H9 (cell line): ENCODE data around the gene SHISA9. TPM values are rescaled to one million over a fixed set of nuclear protein-coding genes. Genes with fewer than 3 reads are reported as not detected.

Experiments used
- DNase-seq: peaks from one replicate; pipeline ENCODE4 v3.0.0-alpha.2; 2017
- H2AFZ ChIP-seq: one replicate; pipeline ENCODE4 v1.6.1; 2013; ENCODE audit warnings: mild to moderate bottlenecking, low read length, control low read depth, moderate library complexity
- H2AK5ac ChIP-seq: 2 replicates; pipeline ENCODE4 v1.6.1; 2013; ENCODE audit warnings: low read length, control low read depth, mixed read lengths; ENCODE audit not compliant: insufficient read length
- H2BK120ac ChIP-seq: one replicate; pipeline ENCODE4 v1.6.1; 2013; ENCODE audit warnings: low read depth, mild to moderate bottlenecking, low read length, control low read depth, inconsistent platforms; ENCODE audit not compliant: poor library complexity, severe bottlenecking
- H2BK12ac ChIP-seq: 2 replicates; pipeline ENCODE4 v1.6.1; 2013; ENCODE audit warnings: low read length, control low read depth, mixed read lengths, low read depth; ENCODE audit not compliant: insufficient read length
- H2BK15ac ChIP-seq: 2 replicates; pipeline ENCODE4 v1.6.1; 2013; ENCODE audit warnings: low read depth, low read length, control low read depth
- H2BK20ac ChIP-seq: one replicate; pipeline ENCODE4 v1.6.1; 2013; ENCODE audit warnings: low read depth, mild to moderate bottlenecking, low read length, control low read depth, inconsistent platforms; ENCODE audit not compliant: poor library complexity, severe bottlenecking
- H2BK5ac ChIP-seq: 2 replicates; pipeline ENCODE4 v1.6.1; 2013; ENCODE audit warnings: low read length, control low read depth, mixed read lengths; ENCODE audit not compliant: insufficient read length
- H3K14ac ChIP-seq: 2 replicates; pipeline ENCODE4 v1.6.1; 2013; ENCODE audit warnings: low read length, control low read depth; ENCODE audit not compliant: insufficient read depth
- H3K18ac ChIP-seq: 2 replicates; pipeline ENCODE4 v1.6.1; 2013; ENCODE audit warnings: low read depth, mild to moderate bottlenecking, mixed read lengths, low read length, control low read depth; ENCODE audit not compliant: insufficient read length
- H3K23ac ChIP-seq: 2 replicates; pipeline ENCODE4 v1.6.1; 2013; ENCODE audit warnings: low read length, control low read depth, mixed read lengths, low read depth; ENCODE audit not compliant: insufficient read length
- H3K23me2 ChIP-seq: 2 replicates; pipeline ENCODE4 v1.6.1; 2013; ENCODE audit warnings: low read depth, mild to moderate bottlenecking, mixed read lengths, low read length, control low read depth; ENCODE audit not compliant: insufficient read length, poor library complexity, severe bottlenecking
- H3K27ac ChIP-seq: 2 replicates; pipeline ENCODE4 v1.5.1; 2013; ENCODE audit warnings: low read length, control low read depth, mixed read lengths, low read depth; ENCODE audit not compliant: insufficient read length
- H3K27me3 ChIP-seq: 2 replicates; pipeline ENCODE4 v1.6.1; 2013; ENCODE audit warnings: low read length, control low read depth, inconsistent platforms; ENCODE audit not compliant: insufficient read depth
- H3K4ac ChIP-seq: 2 replicates; pipeline ENCODE4 v1.6.1; 2013; ENCODE audit warnings: low read depth, mild to moderate bottlenecking, control low read depth, inconsistent platforms, low read length, moderate library complexity
- H3K4me1 ChIP-seq: 2 replicates; pipeline ENCODE4 v1.6.1; 2013; ENCODE audit warnings: low read length, control low read depth, inconsistent platforms; ENCODE audit not compliant: insufficient read depth
- H3K4me2 ChIP-seq: 2 replicates; pipeline ENCODE4 v1.6.1; 2013; ENCODE audit warnings: low read length, control low read depth, mixed read lengths; ENCODE audit not compliant: insufficient read length, insufficient read depth
- H3K56ac ChIP-seq: 2 replicates; pipeline ENCODE4 v1.6.1; 2013; ENCODE audit warnings: low read depth, mild to moderate bottlenecking, mixed read lengths, low read length, control low read depth; ENCODE audit not compliant: insufficient read length
- H3K79me1 ChIP-seq: 2 replicates; pipeline ENCODE4 v1.6.1; 2013; ENCODE audit warnings: low read depth, mild to moderate bottlenecking, moderate library complexity, low read length, control low read depth, inconsistent platforms; ENCODE audit not compliant: insufficient read depth, poor library complexity, severe bottlenecking
- H3K79me2 ChIP-seq: 2 replicates; pipeline ENCODE4 v1.6.1; 2013; ENCODE audit warnings: low read length, control low read depth, inconsistent platforms; ENCODE audit not compliant: insufficient read depth
- H3K9ac ChIP-seq: 2 replicates; pipeline ENCODE4 v1.6.1; 2013; ENCODE audit warnings: low read length, control low read depth, mixed read lengths; ENCODE audit not compliant: insufficient read length; ENCODE audit errors: extremely low read depth
- H3K9me3 ChIP-seq: one replicate; pipeline ENCODE4 v1.6.1; 2013; ENCODE audit warnings: low read depth, low read length, inconsistent platforms; ENCODE audit not compliant: control insufficient read depth
- H3T11ph ChIP-seq: one replicate; pipeline ENCODE4 v1.6.1; 2013; ENCODE audit warnings: mild to moderate bottlenecking, low read length, control low read depth, inconsistent platforms
- H4K20me1 ChIP-seq: one replicate; pipeline ENCODE4 v1.6.1; 2013; ENCODE audit not compliant: control insufficient read depth, insufficient read length, insufficient read depth
- H4K5ac ChIP-seq: 2 replicates; pipeline ENCODE4 v1.6.1; 2013; ENCODE audit warnings: low read depth, mild to moderate bottlenecking, mixed read lengths, low read length, control low read depth; ENCODE audit not compliant: insufficient read length
- H4K8ac ChIP-seq: replicated peaks from 2 replicates; pipeline ENCODE4 v1.6.1; 2013; ENCODE audit warnings: low read length, control low read depth, mixed read lengths, low read depth; ENCODE audit not compliant: insufficient read length
- H4K91ac ChIP-seq: 2 replicates; pipeline ENCODE4 v1.6.1; 2013; ENCODE audit warnings: low read depth, mild to moderate bottlenecking, moderate library complexity, mixed read lengths, low read length, control low read depth; ENCODE audit not compliant: insufficient read length
- H3K27ac Mint-ChIP-seq, 3 experiments: 2 replicates in 2 of 3; 3 replicates in 1 of 3; pipeline ENCODE4 v1.8.0; 2020 to 2021; ENCODE audit warnings: mixed read lengths in 3 of 3, mild to moderate bottlenecking in 1 of 3, moderate library complexity in 1 of 3
- H3K27me3 Mint-ChIP-seq: 2 replicates; pipeline ENCODE4 v1.8.0; 2021; ENCODE audit warnings: low read depth, mild to moderate bottlenecking, moderate library complexity, mixed read lengths
- H3K36me3 Mint-ChIP-seq, 3 experiments: 2 replicates in 2 of 3; 3 replicates in 1 of 3; pipeline ENCODE4 v1.8.0; 2020 to 2021; ENCODE audit warnings: low read depth in 3 of 3, mixed read lengths in 3 of 3; ENCODE audit not compliant: insufficient read depth in 1 of 3
- H3K4me1 Mint-ChIP-seq, 2 experiments: 2 replicates each; pipeline ENCODE4 v1.8.0; 2020; ENCODE audit warnings: mixed read lengths in 2 of 2
- H3K4me3 Mint-ChIP-seq, 2 experiments: 2 replicates in 1 of 2; 3 replicates in 1 of 2; pipeline ENCODE4 v1.8.0; 2020 to 2021; ENCODE audit warnings: mild to moderate bottlenecking in 2 of 2, mixed read lengths in 2 of 2, moderate library complexity in 1 of 2
- H3K9me3 Mint-ChIP-seq, 2 experiments: 2 replicates in 1 of 2; 3 replicates in 1 of 2; pipeline ENCODE4 v1.8.0; 2020; ENCODE audit warnings: mild to moderate bottlenecking in 2 of 2, mixed read lengths in 2 of 2, moderate library complexity in 1 of 2
- WGBS: extraction: QIAGEN DNeasy Blood & Tissue Kit; methylation state at CpG from one replicate; pipeline ENCODE4 v1.1.7; 2013; ENCODE audit warnings: missing lambda C conversion rate, low lambda C conversion rate, mixed read lengths; ENCODE audit not compliant: insufficient read length; ENCODE audit errors: extremely low coverage; 5-methylcytosine and 5-hydroxymethylcytosine counted together
- total RNA-seq: library from RNA; stranded (reverse); gene quantifications from 2 replicates; pipeline ENCODE4 v1.2.1, GENCODE V29; 2021
- TF ChIP-seq, protein P1 (sequence below): fragments of 200-600 bp; sonication (generic); conservative IDR thresholded peaks from 3 replicates; pipeline ENCODE4 v1.8.0; 2021; ENCODE audit warnings: antibody characterized with exemption, mild to moderate bottlenecking

SHISA9 gene
- total RNA-seq, 1 experiment from 2014 or later, result 7.0 TPM

DNA sequence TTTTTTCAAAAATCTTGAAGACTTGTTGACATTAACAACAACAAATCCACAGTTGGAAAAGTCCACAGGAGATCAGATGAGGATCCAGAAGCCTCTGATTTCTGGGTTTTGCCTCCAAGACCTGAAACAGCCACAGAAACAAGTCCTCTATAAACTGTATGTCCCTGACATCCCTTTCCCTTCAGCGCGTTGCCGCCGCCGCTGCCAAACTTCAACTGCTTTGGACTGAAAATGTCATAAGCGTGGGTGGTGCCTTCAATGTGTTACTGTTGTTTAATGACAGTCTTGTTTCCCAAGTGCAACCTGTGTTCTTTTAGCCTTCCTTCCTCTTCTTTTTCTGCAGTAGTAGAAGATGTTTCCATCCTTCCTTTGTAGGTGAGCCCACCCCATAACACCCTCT, 334.9 kb downstream of the SHISA9 start:
- H3K4me1 Mint-ChIP-seq, result peaks cover 22 to 28% of the 10 kb centered on the region in 2 experiments
- Histone ChIP-seq H3K4ac (no peak overlapping the region), H3K56ac (no peak overlapping the region), H4K91ac (no peak overlapping the region), H3K9ac (no peak overlapping the region), H4K5ac (no peak overlapping the region), H3K23ac (no peak overlapping the region), H3K4me2 (no peak overlapping the region), H3K27ac (no peak overlapping the region), H4K8ac (no peak overlapping the region), H3K23me2 (no peaks in the 10 kb centered on the region), H3T11ph (no peak overlapping the region), H3K27me3 (no peaks in the 10 kb centered on the region), H2AFZ (no peak overlapping the region), H3K79me1 (no peaks in the 10 kb centered on the region), H3K4me1 (peaks cover 4% of the 10 kb centered on the region; the same call in 1 of the 2 replicates), H3K9me3 (no peaks in the 10 kb centered on the region), H2AK5ac (no peak overlapping the region), H2BK15ac (no peak overlapping the region), H2BK12ac (no peak overlapping the region), H2BK5ac (no peak overlapping the region), H3K14ac (no peak overlapping the region), H2BK120ac (no peak overlapping the region), H3K18ac (no peak overlapping the region), H3K79me2 (no peaks in the 10 kb centered on the region), H2BK20ac (no peak overlapping the region), H4K20me1 (no peaks in the 10 kb centered on the region)
- H3K9me3 Mint-ChIP-seq, result no peaks in the 10 kb centered on the region; a peak in 1 of 5 replicates
- DNase-seq, result no peak
- no CpG with 5 or more reads among the region's 6 CpGs for WGBS
- peak overlapping the region in 1 of 3 experiments; percentile 12; a peak in 2 of 7 replicates for H3K27ac Mint-ChIP-seq
- no peak overlapping the region for H3K4me3 Mint-ChIP-seq
- H3K36me3 Mint-ChIP-seq, result peaks cover 0 to 8% (median 4%) of the 10 kb centered on the region in 3 experiments; a peak in 5 of 7 replicates
- H3K27me3 Mint-ChIP-seq, result no peaks in the 10 kb centered on the region; the same call in 1 of the 2 replicates
- TF ChIP-seq, protein P1, sequence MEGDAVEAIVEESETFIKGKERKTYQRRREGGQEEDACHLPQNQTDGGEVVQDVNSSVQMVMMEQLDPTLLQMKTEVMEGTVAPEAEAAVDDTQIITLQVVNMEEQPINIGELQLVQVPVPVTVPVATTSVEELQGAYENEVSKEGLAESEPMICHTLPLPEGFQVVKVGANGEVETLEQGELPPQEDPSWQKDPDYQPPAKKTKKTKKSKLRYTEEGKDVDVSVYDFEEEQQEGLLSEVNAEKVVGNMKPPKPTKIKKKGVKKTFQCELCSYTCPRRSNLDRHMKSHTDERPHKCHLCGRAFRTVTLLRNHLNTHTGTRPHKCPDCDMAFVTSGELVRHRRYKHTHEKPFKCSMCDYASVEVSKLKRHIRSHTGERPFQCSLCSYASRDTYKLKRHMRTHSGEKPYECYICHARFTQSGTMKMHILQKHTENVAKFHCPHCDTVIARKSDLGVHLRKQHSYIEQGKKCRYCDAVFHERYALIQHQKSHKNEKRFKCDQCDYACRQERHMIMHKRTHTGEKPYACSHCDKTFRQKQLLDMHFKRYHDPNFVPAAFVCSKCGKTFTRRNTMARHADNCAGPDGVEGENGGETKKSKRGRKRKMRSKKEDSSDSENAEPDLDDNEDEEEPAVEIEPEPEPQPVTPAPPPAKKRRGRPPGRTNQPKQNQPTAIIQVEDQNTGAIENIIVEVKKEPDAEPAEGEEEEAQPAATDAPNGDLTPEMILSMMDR, result no peak
